NCI-H146 (cell line): ENCODE results near the gene CTRL.
"Not testable (repeated sequence)": the region's sequence is repeated elsewhere in the genome, so short reads cannot be mapped to it uniquely, and the experiment has no call there.

Experiments used
- DNase-seq: peaks from one replicate; lab custom pipeline; 2025; lab: John Stamatoyannopoulos, UW

The CTRL gene

DNA sequence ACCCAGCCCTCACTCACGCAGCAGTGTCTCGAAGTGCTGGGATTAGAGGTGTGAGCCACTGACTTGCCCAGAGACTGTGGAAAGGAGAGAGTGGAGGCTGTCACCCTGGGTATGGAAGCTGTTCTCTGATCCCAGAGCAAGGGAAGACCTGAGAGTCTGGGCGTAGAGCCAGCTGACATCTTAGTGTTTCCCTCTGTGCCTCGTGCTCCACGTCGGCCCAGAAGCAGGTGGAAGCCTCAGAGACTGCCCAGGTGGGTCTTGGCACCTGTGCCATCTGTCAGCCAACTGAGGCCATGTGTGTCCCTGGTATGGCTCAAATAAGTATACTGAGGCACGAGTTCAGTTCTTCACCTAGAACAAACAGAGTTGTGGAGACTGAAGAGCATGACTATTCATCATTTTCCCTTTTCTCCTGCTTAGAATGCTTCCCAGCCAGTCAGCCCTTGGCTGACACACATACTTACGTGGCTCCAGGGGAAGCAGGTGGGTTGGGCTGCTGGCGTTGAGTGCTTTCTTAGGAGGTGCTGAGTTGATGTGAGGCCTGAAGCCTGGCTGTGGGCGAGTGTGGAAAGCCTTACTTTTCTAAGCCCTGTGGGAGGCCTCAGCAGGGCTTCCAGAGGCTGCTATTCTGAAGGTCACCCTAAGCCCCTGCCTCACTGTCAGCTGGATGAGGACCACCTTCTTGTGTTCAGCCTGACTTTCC is 8.1 kb downstream of the CTRL start:
- no peak for DNase-seq

DNA sequence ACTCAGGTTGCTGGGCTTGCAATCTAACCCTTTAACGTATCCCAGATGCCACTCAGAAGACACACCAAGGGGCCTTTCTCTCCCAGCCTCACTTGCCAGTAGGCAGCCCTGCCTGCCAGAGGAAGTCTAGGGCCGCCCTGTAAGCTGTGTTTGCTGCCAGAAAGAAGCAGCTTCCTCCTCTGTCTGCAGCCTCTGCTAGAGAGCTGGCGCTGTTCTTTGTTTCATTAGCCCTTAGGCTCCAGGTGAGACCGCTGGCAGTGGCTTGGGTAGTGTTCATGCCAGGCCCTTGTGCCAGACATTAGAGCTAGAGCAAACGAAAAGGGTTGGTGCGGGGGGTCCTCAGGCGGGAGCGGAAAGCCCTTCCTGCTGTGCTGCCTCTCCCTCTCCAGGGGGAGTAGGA is 8.9 kb downstream of the CTRL start:
- DNase-seq: no peak

GRCh38 chr16:67922221-67922620 is 9.4 kb downstream of the CTRL start:
- DNase-seq: no peak

DNA sequence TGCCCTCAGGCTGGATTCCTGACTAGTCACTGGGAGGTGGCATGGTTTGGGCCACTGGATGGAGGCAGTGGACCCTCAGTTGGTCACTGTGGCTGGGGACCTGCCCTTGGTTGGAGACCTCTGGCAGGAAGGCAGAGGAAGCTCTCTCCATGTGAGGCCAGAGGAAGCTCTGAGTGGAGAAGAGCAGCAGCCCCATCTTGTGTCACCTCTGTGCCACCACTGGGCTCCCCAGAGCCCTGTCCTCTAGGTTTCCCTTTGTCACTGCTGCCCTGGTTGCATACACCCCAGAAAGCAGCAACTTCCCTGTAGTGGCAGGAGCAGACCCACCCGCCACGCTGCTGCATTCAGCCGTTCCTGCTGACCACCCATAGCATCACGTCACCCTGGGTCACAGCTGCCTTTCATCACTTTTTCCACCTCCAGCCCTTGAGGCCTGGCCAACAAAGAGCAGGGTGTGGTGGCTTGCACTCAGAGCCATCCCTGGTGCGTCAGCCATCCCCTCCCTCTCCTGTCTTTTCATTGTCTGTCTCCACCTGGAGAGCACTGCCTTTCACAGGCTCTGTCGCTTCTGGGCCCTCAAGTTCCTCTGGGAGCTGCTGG is 11.9 kb downstream of the CTRL start:
- no peak for DNase-seq

GRCh38 chr16:67917852-67918236 is 13.8 kb downstream of the CTRL start:
- DNase-seq: no peak

DNA sequence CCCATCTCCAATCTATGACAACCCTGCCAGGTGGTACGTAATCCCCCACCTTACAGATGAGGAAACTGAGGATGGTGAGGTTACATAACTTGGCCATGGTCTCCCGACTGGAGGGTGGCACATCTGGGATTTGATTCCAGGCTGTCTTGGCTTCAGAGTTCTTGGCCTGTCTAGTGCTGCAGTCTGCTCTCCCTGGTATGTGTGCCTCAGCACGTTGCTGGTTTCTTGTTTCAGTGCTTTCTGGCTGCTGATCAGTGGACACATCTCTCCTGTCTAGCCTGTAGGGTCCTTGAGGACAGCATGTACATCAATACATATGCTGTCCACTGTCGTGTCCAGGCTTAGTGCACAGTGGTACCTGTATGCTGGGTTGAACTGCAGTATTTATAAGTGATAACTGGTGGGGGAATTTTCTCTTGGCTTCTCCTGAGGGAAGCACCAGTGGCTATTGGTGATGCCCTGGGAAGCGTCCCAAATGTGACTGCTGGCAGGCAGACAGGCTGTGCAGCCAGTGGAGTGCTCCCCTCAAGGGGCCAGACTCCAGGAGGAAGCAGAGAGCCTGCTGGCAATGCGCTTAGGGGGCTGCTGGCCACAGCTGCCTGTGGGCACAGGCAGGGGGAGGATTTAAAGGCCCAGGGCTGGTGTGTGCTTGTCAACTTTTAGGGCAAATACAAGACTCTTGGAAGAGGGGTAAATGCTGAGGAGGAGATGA is 14.4 kb downstream of the CTRL start:
- no peak for DNase-seq

GRCh38 chr16:67915831-67916723 is 15.6 kb downstream of the CTRL start:
- DNase-seq: no peak

GRCh38 chr16:67915496-67915769 is 16.2 kb downstream of the CTRL start:
- DNase-seq: not testable (repeated sequence)

DNA sequence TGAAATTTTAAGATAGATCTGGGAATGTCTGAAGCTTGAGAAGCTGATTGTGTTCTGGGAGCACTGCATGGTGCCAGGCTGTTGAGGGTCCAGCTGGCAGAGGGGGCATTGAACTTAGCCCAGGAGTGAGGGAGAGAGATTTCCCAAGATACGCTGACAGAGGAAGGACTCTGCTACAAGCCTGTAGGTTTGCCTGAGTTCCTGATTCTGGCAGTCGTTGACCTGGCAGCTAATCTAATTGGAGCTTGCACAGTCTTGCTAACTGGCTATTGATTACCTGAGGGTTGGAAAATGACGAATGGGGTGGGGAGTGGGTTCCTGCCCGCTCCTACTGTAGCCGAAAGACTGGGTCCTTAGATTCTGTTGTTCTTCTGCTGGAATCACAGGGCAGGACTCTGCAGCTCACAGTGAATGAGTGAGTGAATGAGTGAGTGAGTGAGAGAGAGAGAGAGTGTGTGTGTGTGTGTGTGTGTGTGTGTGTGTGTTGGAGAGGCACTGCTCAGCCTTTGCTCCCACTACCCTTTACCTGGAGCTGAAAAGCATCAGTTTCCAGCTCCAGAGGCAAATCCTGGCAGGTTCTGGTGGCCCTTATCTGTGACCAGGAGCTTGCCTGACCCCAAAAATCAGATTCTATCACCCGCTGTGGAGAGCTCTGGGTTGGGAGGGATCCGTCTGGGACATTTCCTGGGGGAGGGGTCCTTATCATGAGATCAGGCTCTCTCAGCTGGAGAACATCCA is 16.7 kb downstream of the CTRL start:
- no peak for DNase-seq

GRCh38 chr16:67910158-67910557 is 21.5 kb downstream of the CTRL start:
- peak; percentile 10 for DNase-seq

GRCh38 chr16:67909056-67909742 is 22.5 kb downstream of the CTRL start:
- no peak for DNase-seq

DNA sequence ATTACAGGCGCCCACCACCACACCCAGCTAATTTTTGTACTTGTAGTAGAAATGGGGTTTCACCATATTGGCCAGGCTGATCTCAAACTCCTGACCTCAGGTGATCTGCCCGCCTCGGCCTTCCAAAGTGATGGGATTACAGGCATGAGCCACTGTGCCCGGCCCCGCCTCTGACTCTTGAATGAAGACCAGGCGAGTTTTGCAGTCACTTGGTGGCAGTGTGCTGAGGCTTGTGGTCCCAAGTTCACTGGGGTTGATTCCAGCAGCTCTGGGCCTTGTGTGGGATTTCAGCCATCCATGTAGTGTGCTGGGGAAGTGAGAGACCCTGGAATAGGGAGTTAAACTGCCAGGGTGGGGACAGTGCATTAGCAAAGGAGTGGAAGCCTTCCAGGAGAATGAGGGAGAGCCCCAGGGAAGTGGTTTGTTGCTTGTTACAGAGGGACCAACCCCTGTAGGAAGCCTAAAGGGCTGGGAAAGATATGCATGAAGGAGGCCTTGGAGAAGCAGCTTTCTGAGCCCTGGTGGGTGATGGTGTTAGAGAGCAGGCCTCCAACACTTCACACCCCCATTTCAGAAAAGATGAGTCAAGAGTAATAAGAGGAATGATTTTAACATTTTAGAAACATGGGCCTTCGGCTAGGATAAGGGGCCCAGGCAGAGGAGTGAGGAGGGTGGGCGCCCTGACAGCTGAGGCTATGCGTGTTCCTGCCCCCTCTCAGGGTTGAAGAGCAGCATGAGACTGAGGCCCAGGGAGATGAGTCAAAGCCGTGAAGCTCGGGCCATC is 24.1 kb downstream of the CTRL start:
- no peak for DNase-seq

DNA sequence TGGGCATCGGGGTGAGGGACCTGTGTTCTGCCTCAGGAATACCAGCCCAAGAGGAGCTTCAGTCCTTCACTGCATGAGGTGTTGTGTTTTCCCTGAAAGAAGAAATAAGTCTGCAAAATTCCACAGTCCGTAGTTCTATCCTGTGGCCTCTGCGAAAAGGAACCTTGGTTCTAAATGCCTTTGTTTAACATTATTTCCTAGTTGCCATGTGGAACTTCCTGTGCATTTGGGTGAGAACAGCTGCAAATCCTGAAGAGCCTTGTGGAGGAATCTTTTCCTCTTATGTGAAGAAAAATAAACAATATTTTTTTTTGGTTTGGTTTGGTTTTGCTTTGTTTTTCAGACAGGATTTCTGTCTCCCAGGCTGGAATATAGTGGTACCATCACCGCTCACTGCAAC is 28.8 kb downstream of the CTRL start:
- DNase-seq: no peak

GRCh38 chr16:67901734-67902133 is 29.9 kb downstream of the CTRL start:
- DNase-seq: no peak

- no peak for DNase-seq
Measured at GRCh38 chr16:67897231-67897630, 34.4 kb downstream of the CTRL start.

GRCh38 chr16:67893743-67894399 is 37.8 kb downstream of the CTRL start:
- peak; percentile 57 for DNase-seq

DNA sequence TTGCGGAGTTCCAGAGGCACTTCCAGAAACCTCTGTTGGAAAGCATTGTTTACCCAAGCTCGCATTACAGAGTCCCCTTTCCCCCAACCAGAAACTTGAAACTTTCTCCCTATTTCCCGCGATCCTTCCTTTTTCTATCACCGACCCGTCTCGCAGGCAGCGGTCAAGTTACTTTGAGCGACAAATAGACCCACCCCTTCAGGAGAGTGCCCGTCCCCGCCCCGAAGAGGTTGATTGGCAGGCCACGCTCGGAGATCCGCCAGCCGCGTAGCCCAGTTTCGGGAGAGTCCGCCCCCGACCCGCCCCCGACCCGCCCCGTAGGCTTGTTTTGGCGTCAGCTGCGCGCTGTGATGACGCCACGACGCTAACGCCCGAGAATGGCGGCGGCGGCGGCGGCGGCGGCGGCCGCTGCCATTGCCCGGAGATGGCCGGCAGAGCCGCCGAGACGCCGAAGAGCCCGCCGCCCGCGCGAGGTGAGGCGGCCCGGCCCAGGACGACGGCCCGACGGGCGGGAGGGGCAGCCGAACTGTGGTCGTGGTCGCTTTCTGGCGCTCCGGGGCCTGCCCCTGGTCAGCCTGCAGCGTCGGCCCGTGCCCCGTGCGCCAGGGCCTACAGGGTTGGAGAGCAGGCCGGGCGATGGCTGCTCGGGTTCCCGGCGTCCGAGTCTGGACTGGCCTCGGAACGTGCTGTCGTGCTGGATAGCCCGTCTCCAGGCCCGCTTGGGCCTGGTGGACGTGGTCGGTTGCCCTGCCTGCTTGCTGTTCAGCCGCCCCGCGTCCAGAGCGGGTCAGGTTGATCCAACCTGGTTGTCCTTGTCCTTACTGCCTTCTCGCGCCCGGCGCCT is 38.5 kb downstream of the CTRL start, which contains the start of gene PSKH1:
Gene PSKH1, plus strand, starts transcription at position 356 of the 844 bp plus-strand sequence. CDS start 15,496 bp downstream, outside the sequence.
- DNase-seq: peak; percentile 92

DNA sequence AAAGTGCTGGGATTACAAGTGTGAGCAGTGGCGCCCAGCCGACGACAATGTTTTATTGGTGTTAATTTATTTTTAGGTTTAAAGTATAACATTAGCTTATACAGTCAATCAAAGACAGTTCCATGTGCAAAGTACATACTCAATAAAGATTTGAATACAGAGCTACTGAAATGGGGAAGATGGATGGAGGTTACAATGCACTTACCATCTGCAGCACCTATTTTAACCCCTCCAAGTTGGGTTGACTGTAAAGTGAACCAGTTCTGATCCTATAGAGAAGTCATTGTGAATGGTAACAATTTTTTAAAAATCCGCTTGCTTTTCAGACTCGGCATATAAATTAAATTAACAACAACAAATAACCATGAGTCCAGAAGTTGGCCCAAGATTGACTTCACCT is 39.3 kb downstream of the CTRL start:
- DNase-seq: no peak

DNA sequence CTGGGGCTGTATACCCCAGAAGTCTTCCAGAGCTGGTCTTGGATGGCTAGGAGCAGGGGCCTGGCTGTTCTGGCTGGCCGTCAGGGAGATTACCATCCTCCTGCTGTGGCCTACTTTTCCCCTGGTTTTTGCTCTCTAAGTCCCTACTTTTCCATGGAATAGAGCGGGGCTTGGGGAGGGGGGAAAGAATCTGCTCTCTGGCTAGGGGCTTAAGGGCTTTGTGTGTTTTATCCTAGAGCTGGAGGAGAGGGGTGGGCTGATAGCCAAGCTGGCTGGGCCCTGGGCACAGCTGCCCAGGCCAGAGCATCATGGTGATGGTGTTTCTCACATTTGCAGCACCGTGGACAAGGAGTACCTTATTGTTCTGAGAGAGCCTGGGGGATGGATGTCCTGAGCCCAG is 43.3 kb downstream of the CTRL start:
- DNase-seq: no peak
